SU-DHL-6 (cell line): ENCODE data around the gene DCAF12.

Experiments used
- EZH2phosphoT487 ChIP-seq: fragments of 200-600 bp; sonication (generic), shearing (Covaris generic); conservative IDR thresholded peaks from 2 replicates; pipeline ENCODE4 v1.6.1; 2018; ENCODE audit warnings: mild to moderate bottlenecking, antibody characterized with exemption, low read length, moderate library complexity, mixed read lengths
- TF ChIP-seq, protein P1 (sequence below): fragments of 200-600 bp; sonication (generic); IDR thresholded peaks from one replicate; pipeline ENCODE4 v1.5.1; 2017; ENCODE audit warnings: antibody characterized with exemption, mild to moderate bottlenecking, low read length, moderate library complexity; ENCODE audit not compliant: insufficient read depth, poor library complexity, severe bottlenecking

DNA sequence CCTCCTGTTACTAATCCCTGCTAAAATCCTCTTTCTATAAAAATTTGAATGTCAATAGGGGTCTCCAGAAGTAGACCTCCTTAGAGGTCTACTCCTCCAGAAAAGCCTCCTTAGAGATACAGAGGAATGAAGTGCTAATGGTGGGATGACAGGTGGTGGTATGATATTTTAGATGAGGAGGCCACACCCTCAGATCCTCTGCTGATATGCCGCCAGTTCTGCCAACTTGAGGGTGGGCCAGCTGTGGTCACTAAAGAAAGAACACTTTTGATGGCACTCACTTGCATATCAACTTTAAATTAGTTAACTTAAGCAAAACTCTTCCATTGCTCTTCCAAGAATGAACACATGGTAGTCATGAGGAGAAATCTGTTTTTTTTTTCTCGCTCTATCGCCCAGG, 61.0 kb downstream of the DCAF12 start:
- TF ChIP-seq, protein P1, sequence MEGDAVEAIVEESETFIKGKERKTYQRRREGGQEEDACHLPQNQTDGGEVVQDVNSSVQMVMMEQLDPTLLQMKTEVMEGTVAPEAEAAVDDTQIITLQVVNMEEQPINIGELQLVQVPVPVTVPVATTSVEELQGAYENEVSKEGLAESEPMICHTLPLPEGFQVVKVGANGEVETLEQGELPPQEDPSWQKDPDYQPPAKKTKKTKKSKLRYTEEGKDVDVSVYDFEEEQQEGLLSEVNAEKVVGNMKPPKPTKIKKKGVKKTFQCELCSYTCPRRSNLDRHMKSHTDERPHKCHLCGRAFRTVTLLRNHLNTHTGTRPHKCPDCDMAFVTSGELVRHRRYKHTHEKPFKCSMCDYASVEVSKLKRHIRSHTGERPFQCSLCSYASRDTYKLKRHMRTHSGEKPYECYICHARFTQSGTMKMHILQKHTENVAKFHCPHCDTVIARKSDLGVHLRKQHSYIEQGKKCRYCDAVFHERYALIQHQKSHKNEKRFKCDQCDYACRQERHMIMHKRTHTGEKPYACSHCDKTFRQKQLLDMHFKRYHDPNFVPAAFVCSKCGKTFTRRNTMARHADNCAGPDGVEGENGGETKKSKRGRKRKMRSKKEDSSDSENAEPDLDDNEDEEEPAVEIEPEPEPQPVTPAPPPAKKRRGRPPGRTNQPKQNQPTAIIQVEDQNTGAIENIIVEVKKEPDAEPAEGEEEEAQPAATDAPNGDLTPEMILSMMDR: no peak
- TF ChIP-seq EZH2phosphoT487: no peak
